ENCODE data around the gene COL6A5. TPM values are rescaled to one million over a fixed set of nuclear protein-coding genes. Genes with fewer than 3 reads are reported as not detected.

COL6A5 gene
- polyA plus RNA-seq, 3 donors, result not detected

DNA sequence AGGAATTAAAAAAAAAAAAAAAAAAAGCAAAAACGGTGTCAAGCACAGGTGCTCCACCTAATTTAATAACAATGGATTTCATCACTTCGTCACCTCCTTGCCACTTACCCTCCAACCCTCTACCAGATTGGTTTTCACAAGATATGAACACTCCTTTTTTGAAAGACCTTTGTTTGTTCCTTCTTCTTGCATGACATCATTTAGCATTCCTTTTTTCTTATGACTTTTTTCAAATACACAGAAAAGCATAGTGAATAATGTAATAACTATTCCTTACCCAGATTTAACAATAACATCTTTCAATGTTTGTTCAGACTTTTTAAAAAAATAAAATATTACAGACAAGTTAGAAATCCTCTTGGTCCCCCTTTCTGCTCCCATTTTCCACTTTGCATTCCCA is 187.8 kb downstream of the COL6A5 start:
- H3K36me3 Mint-ChIP-seq, result no peaks in the 10 kb centered on the region
- Histone ChIP-seq H2AFZ (ENCODE audit: insufficient read depth, low read depth, low read length, poor library complexity, severe bottlenecking) (no peak overlapping the region), H3K27ac (ENCODE audit: low read depth in 1 of 2, low read length in 2 of 2) (no peak overlapping the region), H3K36me3 (replicated peaks in 1 of 2; ENCODE audit: control insufficient read depth in 1 of 2, insufficient read depth in 2 of 2, low read length in 2 of 2) (no peaks in the 10 kb centered on the region), H3K9ac (ENCODE audit: insufficient read depth, low read length, poor library complexity, severe bottlenecking) (no peak overlapping the region), H3K4me3 (replicated peaks in 1 of 3; ENCODE audit: low read depth in 2 of 3, low read length in 3 of 3) (no peak overlapping the region), H3K4me1 (ENCODE audit: control insufficient read depth in 1 of 2, insufficient read depth in 2 of 2, low read length in 2 of 2) (no peaks in the 10 kb centered on the region), H3K4me2 (replicated peaks; ENCODE audit: extremely low read depth, low read length, poor library complexity, severe bottlenecking) (no peak overlapping the region), H4K20me1 (ENCODE audit: insufficient read depth, low read length) (no peaks in the 10 kb centered on the region), H3K9me3 (replicated peaks in 1 of 2; ENCODE audit: control insufficient read depth in 1 of 2, insufficient read depth in 1 of 2, low read length in 2 of 2) (no peaks in the 10 kb centered on the region), H3K27me3 (ENCODE audit: control insufficient read depth in 2 of 2, insufficient read depth in 2 of 2, low read length in 2 of 2) (no peaks in the 10 kb centered on the region), H3K79me2 (ENCODE audit: insufficient read depth, low read length) (no peaks in the 10 kb centered on the region)
- no peak overlapping the region for H3K4me3 Mint-ChIP-seq
- no peak overlapping the region for H3K27ac Mint-ChIP-seq
- 100% methylated on average over 1 of the region's 2 CpGs for WGBS (ENCODE audit: insufficient coverage)
- TF ChIP-seq, protein P1, sequence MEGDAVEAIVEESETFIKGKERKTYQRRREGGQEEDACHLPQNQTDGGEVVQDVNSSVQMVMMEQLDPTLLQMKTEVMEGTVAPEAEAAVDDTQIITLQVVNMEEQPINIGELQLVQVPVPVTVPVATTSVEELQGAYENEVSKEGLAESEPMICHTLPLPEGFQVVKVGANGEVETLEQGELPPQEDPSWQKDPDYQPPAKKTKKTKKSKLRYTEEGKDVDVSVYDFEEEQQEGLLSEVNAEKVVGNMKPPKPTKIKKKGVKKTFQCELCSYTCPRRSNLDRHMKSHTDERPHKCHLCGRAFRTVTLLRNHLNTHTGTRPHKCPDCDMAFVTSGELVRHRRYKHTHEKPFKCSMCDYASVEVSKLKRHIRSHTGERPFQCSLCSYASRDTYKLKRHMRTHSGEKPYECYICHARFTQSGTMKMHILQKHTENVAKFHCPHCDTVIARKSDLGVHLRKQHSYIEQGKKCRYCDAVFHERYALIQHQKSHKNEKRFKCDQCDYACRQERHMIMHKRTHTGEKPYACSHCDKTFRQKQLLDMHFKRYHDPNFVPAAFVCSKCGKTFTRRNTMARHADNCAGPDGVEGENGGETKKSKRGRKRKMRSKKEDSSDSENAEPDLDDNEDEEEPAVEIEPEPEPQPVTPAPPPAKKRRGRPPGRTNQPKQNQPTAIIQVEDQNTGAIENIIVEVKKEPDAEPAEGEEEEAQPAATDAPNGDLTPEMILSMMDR (IDR thresholded peaks at IDR 0.05), result no peak
- H3K4me1 Mint-ChIP-seq, result no peaks in the 10 kb centered on the region
- peaks cover 0 to 2% (median 0%) of the 10 kb centered on the region in 7 donors for H3K9me3 Mint-ChIP-seq
- DNase-seq, result no peak
- peaks cover 0 to 8% (median 3%) of the 10 kb centered on the region in 3 donors for H3K27me3 Mint-ChIP-seq (ENCODE audit: low read depth in 3 of 3)
- intact Hi-C loops (cut with micrococcal nuclease), result loop anchor here in 1 of 2 donors (10.0 kb wide), 1 partner anchor 258 kb away; no protein-coding TSS in a partner anchor

Other genes with a start within 250 kb of the COL6A5 start
- gene COL6A6, start 171.5 kb downstream of the COL6A5 start, polyA plus RNA-seq, result not detected

Data from CD14-positive monocyte (primary cell).